Measurements from ENCODE around the gene RAP1GAP.

The RAP1GAP gene
- 0.07 to 0.72 reads per million in 2 donors for total RNA-seq

- peak; percentile 18 for DNase-seq
Measured at GRCh38 chr1:21669258-21670058, at the start of gene RAP1GAP. Gene RAP1GAP, minus strand, starts transcription at chr1:21669357. Its CDS starts 49,325 bp downstream, at chr1:21620032.

DNA sequence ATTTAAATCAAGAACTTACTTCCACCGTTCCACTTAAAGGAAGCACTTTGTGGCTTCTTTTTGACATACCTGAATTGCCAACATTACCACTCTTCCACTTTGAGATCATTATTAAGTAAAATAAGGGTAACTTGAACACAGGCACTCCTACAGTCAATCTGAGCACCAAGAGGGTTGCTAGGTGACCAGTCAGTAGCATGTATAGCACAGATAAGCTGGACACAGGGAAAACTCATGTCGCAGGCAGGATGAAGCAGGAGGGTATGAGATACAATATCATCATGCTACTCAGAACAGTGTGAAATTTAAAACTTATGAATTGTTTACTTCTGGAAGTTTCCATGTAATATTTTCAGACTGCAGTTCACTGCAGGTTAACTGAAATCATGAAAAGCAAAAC is 47.0 kb upstream of the RAP1GAP start:
- DNase-seq: no peak

DNA sequence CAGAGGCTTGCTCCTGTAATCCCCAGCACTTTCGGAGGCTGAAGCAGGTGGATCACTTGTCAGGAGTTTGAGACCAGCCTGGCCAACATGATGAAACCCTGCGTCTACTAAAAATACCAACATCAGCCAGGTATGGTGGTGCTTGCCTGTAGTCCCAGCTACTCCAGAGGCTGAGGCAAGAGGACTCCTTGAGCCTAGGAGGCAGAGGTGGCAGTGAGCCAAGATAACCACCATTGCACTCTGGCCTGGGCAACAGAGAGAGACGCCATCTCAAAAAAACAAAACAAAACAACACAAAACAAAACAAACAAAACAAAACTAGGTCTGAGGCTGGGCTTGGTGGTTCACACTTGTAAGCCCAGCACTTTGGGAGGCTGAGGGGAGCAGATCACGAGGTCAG is 38.7 kb upstream of the RAP1GAP start:
- DNase-seq: no peak

- no peak for DNase-seq
Measured at GRCh38 chr1:21707086-21707840, 38.1 kb upstream of the RAP1GAP start.

- DNase-seq: no peak
Measured at GRCh38 chr1:21706151-21706835, 37.1 kb upstream of the RAP1GAP start.

DNA sequence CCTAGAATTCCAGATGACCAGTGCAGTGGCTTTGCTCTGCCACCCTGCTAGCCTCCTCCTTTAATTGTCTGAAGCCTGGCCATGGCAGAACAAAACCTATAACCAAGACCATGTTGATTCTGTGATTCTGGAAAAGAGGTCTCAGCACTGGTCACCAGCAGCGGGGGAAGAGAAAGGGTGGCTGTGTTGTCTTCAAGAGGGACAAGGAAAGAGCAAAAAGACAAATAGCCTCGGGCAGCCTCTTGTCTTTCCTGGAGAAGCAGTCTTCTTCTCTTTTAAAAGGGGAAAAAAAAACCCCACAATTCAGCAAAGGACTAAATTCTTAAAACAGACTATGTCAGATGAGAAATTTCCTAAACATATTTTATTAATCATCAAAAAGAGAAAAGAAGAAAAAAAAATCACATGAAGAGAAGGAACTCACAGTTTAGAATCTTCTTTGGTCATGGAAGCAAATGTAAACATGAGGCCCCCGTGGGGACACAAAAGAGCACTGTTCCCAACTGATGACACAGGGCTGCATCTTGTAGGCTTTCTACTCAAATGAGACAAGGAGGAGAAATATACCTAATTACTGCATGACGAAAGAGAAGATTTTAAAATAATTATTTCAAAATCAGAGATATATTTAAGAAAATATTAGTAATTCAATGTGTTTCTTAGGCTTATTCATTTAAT is 36.3 kb upstream of the RAP1GAP start:
- no peak for DNase-seq

- no peak for DNase-seq
Measured at GRCh38 chr1:21704145-21704544, 35.0 kb upstream of the RAP1GAP start.

DNA sequence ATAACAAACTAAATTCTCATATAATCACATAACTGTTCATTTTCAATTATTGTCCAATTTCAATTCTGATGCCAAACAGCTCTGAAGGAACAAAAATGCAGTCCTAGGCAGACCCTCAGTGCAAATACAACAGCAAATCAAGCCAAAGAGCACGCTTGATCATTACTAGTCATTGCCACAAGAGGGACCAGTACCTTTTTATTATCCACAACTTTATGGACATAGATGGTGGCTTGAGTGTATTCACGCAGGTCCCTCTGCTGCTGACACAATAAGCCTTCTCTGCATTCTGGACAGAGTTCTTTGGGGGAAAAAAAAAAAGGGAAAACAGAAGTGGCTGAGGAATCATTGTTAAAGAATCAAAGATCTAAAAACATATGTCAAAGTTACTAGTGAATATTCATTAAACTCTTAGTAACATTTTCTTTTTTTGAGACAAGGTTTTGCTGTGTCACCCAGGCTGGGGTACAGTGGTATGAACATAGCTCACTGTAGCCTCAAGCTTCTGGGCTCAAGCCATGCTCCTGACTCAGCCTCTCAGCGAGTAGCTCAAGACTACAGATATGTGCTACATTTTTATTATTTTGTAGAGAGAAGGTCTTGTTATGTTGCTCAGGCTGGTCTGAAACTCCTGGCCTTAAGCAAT is 34.3 kb upstream of the RAP1GAP start:
- DNase-seq: no peak

- DNase-seq: no peak
Measured at GRCh38 chr1:21702780-21703179, 33.6 kb upstream of the RAP1GAP start.

DNA sequence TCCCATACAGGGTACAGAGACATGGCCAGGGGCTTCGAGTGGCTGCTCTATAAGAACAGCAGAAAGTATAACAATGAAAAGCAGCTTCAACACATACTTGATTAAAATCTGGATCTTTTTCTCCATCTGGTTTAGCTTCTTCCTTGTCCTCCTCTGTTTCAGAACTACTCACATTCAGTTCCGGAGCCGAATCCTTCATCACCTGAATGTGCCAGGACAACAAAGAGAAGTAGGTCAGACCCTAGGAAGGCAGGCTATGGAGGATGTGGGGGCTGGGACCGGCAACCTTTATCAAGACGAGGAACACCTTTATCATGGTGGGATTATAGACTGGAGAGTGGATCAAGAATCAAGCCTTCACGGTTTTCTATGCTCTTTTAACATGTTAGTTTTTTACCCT is 32.2 kb upstream of the RAP1GAP start:
- DNase-seq: no peak

DNA sequence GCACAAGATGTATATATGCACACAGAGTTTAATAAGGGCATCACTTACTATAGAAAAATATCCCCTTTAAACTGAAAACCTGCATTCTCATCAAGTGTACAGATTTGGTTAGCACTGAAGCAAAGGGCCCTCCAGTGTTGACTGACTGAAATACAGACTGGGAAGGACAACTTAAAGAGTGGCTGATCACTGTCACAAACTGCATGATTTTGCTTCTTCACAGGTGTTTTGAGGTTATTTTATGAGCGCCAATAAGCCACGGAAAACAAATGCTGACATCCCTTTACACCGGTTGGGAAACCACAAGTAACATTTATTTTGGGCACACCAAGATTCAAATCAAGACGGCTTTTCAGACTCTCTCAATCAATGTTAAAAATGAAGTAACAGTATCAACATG is 30.9 kb upstream of the RAP1GAP start:
- no peak for DNase-seq

DNA sequence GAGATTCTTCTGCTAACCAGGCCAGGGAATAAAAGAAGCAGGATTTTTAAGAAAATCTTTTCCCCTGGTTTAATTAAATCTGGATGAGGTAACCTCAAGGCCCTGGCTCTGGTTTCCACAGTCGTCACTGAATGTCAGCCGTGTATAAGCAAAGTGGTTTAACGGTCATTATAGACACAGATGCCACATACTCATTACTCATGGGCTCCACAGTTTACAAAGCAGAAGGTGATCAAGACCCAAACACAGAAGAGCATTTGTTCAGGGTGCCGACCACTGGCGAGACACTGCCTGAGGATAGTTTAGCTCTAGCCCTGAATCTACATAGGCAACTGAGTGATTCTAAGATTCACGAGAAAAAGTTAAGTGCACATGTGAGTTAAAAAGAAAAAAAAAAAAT is 27.8 kb upstream of the RAP1GAP start:
- no peak for DNase-seq

DNA sequence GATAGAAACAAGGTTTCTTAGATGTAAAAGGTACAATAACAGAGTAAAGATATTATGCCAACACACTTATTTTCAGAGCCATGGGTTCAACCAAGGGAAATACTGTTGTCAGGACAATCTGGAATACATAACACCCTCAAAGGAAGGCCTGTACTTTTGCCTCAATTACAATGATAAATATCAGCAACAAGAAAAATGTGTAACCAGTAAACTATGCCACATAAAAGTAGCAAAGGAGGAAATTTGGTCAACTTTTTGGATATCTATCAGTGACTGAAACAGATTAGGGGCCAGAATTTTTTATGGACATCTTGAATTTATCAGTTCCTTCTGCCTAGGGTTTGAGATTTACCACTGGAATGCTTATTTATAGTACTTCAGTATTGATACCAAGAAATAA is 24.6 kb upstream of the RAP1GAP start:
- DNase-seq: no peak

- DNase-seq: no peak
Measured at GRCh38 chr1:21691739-21692138, 22.6 kb upstream of the RAP1GAP start.

GRCh38 chr1:21689661-21690372 is 20.7 kb upstream of the RAP1GAP start:
- no peak for DNase-seq

GRCh38 chr1:21687081-21687529 is 17.9 kb upstream of the RAP1GAP start:
- DNase-seq: no peak

DNA sequence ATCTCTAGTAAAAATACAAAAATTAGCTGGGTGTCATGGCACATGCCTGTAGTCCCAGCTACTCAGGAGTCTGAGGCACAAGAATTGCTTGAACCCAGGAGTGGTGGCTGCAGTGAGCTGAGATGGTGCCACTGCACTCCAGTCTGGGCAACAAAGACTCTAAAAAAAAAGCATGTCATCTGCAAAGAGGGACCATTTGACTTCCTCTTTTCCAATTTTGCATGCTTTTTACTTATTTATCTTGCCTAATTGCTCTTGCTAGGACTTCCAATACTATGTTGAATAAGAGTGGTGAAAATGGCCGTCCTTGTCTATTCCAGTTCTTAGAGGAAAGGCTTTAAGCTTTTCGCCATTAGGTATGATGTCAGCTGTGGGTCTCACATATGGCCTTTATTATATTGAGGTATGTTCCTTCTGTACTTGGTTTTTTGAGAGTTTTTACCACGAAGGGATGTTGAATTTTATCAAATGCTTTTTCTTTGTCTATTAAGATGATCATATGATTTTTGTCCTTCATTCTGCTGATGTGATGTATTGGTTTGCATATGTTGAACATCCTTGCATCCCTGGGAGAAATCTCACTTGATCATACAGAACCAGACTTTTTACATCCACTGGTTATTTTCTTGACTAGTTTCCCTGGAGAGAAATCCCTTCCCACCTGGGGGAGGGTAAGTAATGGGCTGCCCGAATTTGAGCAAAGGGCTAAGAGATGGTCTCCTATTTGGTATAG is 17.0 kb upstream of the RAP1GAP start:
- DNase-seq: no peak

GRCh38 chr1:21681426-21681825 is 12.3 kb upstream of the RAP1GAP start:
- DNase-seq: no peak

GRCh38 chr1:21680918-21681317 is 11.8 kb upstream of the RAP1GAP start:
- no peak for DNase-seq

DNA sequence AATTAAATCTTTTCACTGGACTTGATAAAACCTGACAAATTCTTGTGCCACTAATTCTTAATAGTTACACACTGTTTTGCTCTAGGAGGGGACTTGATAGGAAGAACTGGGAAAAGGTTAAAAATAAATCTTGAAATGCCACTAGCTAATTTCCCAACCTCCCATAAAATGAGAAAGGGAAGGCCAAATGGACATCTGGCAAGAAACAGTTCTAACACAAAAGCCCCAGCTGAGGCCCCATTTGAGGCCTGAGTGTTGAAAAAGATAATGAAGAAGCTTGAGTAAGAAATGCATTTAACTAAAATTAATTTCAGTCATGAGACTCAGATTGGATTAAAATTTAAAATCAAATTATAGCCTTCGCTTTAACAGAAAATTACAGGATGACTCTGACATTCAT is 11.2 kb upstream of the RAP1GAP start:
- DNase-seq: no peak

DNA sequence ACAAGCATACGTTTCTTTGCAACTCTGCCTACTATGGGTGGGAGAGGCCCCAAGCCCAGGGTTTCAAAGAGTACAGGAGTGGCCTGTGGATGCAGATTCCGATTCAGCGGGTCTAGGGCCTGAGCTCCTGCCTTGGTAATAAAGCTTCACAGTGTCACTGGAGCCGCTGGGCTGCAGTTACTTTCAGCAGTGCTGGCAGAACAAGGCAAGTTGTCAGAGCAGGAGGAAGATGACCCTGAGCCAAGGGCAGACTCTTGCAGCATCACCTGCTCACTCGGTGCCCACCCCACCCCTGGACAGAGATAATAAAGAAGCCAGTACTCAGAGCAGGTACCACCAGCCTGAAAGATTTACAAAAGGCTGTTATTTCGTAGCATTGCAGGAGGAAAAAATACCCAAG is 8.0 kb upstream of the RAP1GAP start:
- DNase-seq: no peak
